Kidney glomerular epithelial cell (primary cell): Measurements from ENCODE around the gene VEGFB.
"Not testable (repeated sequence)": the region's sequence is repeated elsewhere in the genome, so short reads cannot be mapped to it uniquely, and the experiment has no call there.

Experiments
- DNase-seq: peaks from one replicate; lab custom pipeline; 2025; lab: John Stamatoyannopoulos, UW

Gene VEGFB

GRCh38 chr11:64232182-64232966, 2.0 kb upstream of the VEGFB start:
- DNase-seq = no peak

- no peak for DNase-seq
These were observed 1.4 kb upstream of the VEGFB start for GRCh38 chr11:64232967-64233315.

- DNase-seq = no peak
These were observed 429 bp downstream of the VEGFB start for GRCh38 chr11:64234647-64235379.

GRCh38 chr11:64235437-64236161, 1.2 kb downstream of the VEGFB start:
- no peak for DNase-seq

GRCh38 chr11:64237484-64237951, 3.1 kb downstream of the VEGFB start:
- no peak for DNase-seq

- no peak for DNase-seq
These were observed 3.7 kb downstream of the VEGFB start for GRCh38 chr11:64238076-64238475.

GRCh38 chr11:64238999-64239398, 4.6 kb downstream of the VEGFB start:
- DNase-seq = no peak

- DNase-seq = no peak
These were observed 5.5 kb downstream of the VEGFB start for GRCh38 chr11:64239662-64240434.

- peak; percentile 87 for DNase-seq
These were observed 6.3 kb downstream of the VEGFB start, which contains the start of gene FKBP2 for GRCh38 chr11:64240435-64241240. FKBP2 (plus strand) TSS chr11:64241095; CDS start chr11:64242388, 1,293 bp downstream.

- no peak for DNase-seq
These were observed 6.8 kb downstream of the VEGFB start for GRCh38 chr11:64241241-64241490.

GRCh38 chr11:64241491-64242374, 7.3 kb downstream of the VEGFB start:
- peak; percentile 96 for DNase-seq

GRCh38 chr11:64243236-64243854, 9.0 kb downstream of the VEGFB start:
- DNase-seq = no peak

GRCh38 chr11:64244107-64244506, 9.7 kb downstream of the VEGFB start:
- DNase-seq = no peak

- no peak for DNase-seq
These were observed 10.6 kb downstream of the VEGFB start for GRCh38 chr11:64244966-64245365.

GRCh38 chr11:64245401-64245796, 11.0 kb downstream of the VEGFB start:
- no peak for DNase-seq

GRCh38 chr11:64245797-64246620, 11.6 kb downstream of the VEGFB start:
- DNase-seq = peak; percentile 89

- not testable (repeated sequence) for DNase-seq
These were observed 12.2 kb downstream of the VEGFB start for GRCh38 chr11:64246621-64246870.

GRCh38 chr11:64246871-64247728, 12.7 kb downstream of the VEGFB start, which contains the start of gene PPP1R14B:
PPP1R14B (minus strand) TSS chr11:64246943; CDS start chr11:64246673, 270 bp downstream.
- DNase-seq = peak; percentile 64
